NCI-H1694 (cell line): ENCODE data around the gene REXO1.
"Not testable (repeated sequence)": the region's sequence is repeated elsewhere in the genome, so short reads cannot be mapped to it uniquely, and the experiment has no call there.

ENCODE experiments used
- DNase-seq: peaks from one replicate; lab custom pipeline; 2025; lab: John Stamatoyannopoulos, UW

Gene REXO1

GRCh38 chr19:1875646-1876495 lies 27.6 kb upstream of the REXO1 start:
- DNase-seq, result peak; percentile 23

- not testable (repeated sequence) for DNase-seq
These were observed 27.0 kb upstream of the REXO1 start for GRCh38 chr19:1875265-1875645.

- no peak for DNase-seq
These were observed 26.4 kb upstream of the REXO1 start for GRCh38 chr19:1874554-1875185.

GRCh38 chr19:1873524-1874473 lies 25.5 kb upstream of the REXO1 start:
- DNase-seq, result no peak

GRCh38 chr19:1872807-1873523 lies 24.7 kb upstream of the REXO1 start:
- DNase-seq, result no peak

- DNase-seq, result no peak
These were observed 23.3 kb upstream of the REXO1 start for GRCh38 chr19:1871630-1872029.

- DNase-seq, result no peak
These were observed 22.9 kb upstream of the REXO1 start for GRCh38 chr19:1871140-1871597.

- DNase-seq, result no peak
These were observed 20.7 kb upstream of the REXO1 start for GRCh38 chr19:1868971-1869370.

GRCh38 chr19:1867349-1867724 lies 19.1 kb upstream of the REXO1 start:
- DNase-seq, result no peak

GRCh38 chr19:1866693-1867348 lies 18.5 kb upstream of the REXO1 start:
- no peak for DNase-seq

GRCh38 chr19:1865172-1866010 lies 17.1 kb upstream of the REXO1 start:
- no peak for DNase-seq

- no peak for DNase-seq
These were observed 16.3 kb upstream of the REXO1 start for GRCh38 chr19:1864480-1865171.

GRCh38 chr19:1863638-1864479 lies 15.6 kb upstream of the REXO1 start:
- DNase-seq, result peak; percentile 73

GRCh38 chr19:1863328-1863637 lies 15.0 kb upstream of the REXO1 start, which contains the start of gene KLF16:
KLF16 (minus strand) TSS chr19:1863579; CDS start chr19:1863497, 82 bp downstream.
- DNase-seq, result no peak

- no peak for DNase-seq
These were observed 14.4 kb upstream of the REXO1 start for GRCh38 chr19:1862424-1863327.

- DNase-seq, result no peak
These were observed 13.8 kb upstream of the REXO1 start for GRCh38 chr19:1862068-1862423.

GRCh38 chr19:1861599-1862031 lies 13.3 kb upstream of the REXO1 start:
- no peak for DNase-seq
